Fibroblast of skin of back (primary cell): ENCODE measurements around the gene PKP3.
A peak's percentile ranks its signal among the peaks of the same experiment; 100 is the strongest.

Experiments
- DNase-seq: peaks from one replicate; pipeline ENCODE4 v3.0.0-alpha.2; 2013

Gene PKP3

GRCh38 chr11:449889-450808 is 56.1 kb downstream of the PKP3 start, which contains the start of gene PTDSS2:
TSS of gene PTDSS2 (plus strand) at chr11:450279. CDS start at chr11:450456, 177 bp downstream.
- DNase-seq, result peak; percentile 95

GRCh38 chr11:450809-451451 is 56.9 kb downstream of the PKP3 start:
- peak; percentile 70 for DNase-seq

GRCh38 chr11:451738-452137 is 57.7 kb downstream of the PKP3 start:
- DNase-seq, result no peak

GRCh38 chr11:452203-452744 is 58.3 kb downstream of the PKP3 start:
- DNase-seq, result no peak

- no peak for DNase-seq
Observed at GRCh38 chr11:452916-453527, 59.0 kb downstream of the PKP3 start.

GRCh38 chr11:453564-453963 is 59.6 kb downstream of the PKP3 start:
- no peak for DNase-seq

- no peak for DNase-seq
Observed at GRCh38 chr11:454043-454442, 60.0 kb downstream of the PKP3 start.
